GM18858 (cell line): ENCODE data around the gene TMEM164.

Experiments
- ATAC-seq: cut with Tn5 transposase; IDR thresholded peaks from one replicate; pipeline ENCODE4 v1.9.1; 2021; ENCODE audit not compliant: unreplicated experiment

The TMEM164 gene

GRCh38 chrX:110036162-110037033 lies 33.5 kb downstream of the TMEM164 start:
- ATAC-seq: no peak

- ATAC-seq: no peak
These were observed 34.3 kb downstream of the TMEM164 start for GRCh38 chrX:110037178-110037577.

- ATAC-seq: no peak
These were observed 36.0 kb downstream of the TMEM164 start for GRCh38 chrX:110038900-110039299.

- ATAC-seq: no peak
These were observed 39.1 kb downstream of the TMEM164 start for GRCh38 chrX:110041980-110042379.

GRCh38 chrX:110042496-110042895 lies 39.6 kb downstream of the TMEM164 start:
- no peak for ATAC-seq

- no peak for ATAC-seq
These were observed 40.6 kb downstream of the TMEM164 start for GRCh38 chrX:110043506-110043905.

- ATAC-seq: no peak
These were observed 41.7 kb downstream of the TMEM164 start for GRCh38 chrX:110044346-110045249.

GRCh38 chrX:110045421-110045820 lies 42.5 kb downstream of the TMEM164 start:
- ATAC-seq: no peak

- ATAC-seq: no peak
These were observed 43.1 kb downstream of the TMEM164 start for GRCh38 chrX:110046001-110046400.

GRCh38 chrX:110046971-110047370 lies 44.1 kb downstream of the TMEM164 start:
- no peak for ATAC-seq

- no peak for ATAC-seq
These were observed 46.2 kb downstream of the TMEM164 start for GRCh38 chrX:110049096-110049495.

GRCh38 chrX:110050386-110050785 lies 47.5 kb downstream of the TMEM164 start:
- no peak for ATAC-seq

- ATAC-seq: no peak
These were observed 48.0 kb downstream of the TMEM164 start for GRCh38 chrX:110050901-110051300.

- ATAC-seq: no peak
These were observed 48.6 kb downstream of the TMEM164 start for GRCh38 chrX:110051559-110051958.

GRCh38 chrX:110052303-110052702 lies 49.4 kb downstream of the TMEM164 start:
- ATAC-seq: no peak

- ATAC-seq: no peak
These were observed 50.5 kb downstream of the TMEM164 start for GRCh38 chrX:110053453-110053852.

GRCh38 chrX:110055616-110056015 lies 52.7 kb downstream of the TMEM164 start:
- ATAC-seq: no peak

GRCh38 chrX:110056419-110056818 lies 53.5 kb downstream of the TMEM164 start:
- ATAC-seq: no peak

GRCh38 chrX:110059410-110059809 lies 56.5 kb downstream of the TMEM164 start:
- no peak for ATAC-seq

- no peak for ATAC-seq
These were observed 57.4 kb downstream of the TMEM164 start for GRCh38 chrX:110060317-110060716.

- no peak for ATAC-seq
These were observed 58.1 kb downstream of the TMEM164 start for GRCh38 chrX:110060846-110061537.
